ENCODE measurements around the gene HOXC12. TPM values are rescaled to one million over a fixed set of nuclear protein-coding genes. Genes with fewer than 3 reads are reported as not detected.

The HOXC12 gene
- total RNA-seq, 3 donors from 2014 or later, result not detected

DNA sequence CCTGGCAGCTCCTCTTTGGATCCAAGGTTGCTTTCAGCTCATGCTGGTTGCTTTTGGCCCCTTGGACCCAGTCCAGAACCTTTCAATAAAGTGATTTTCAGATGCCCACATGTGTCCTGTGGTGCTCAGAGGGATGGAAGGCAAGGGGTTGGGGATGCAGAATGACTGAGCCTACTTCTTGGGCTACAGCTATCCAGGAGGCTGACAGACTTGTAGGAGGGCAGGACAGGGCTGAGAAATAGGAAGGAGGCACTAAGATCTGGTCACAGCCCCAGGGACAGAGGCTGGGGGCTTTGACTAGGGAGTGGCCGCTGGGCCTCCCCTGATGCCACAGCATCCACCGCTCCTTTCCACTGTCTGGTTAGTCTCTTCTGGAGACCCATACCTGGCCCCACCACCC is 17.0 kb downstream of the HOXC12 start:
- intact Hi-C loops (cut with DNase I, micrococcal nuclease), result no loop called here
- peaks cover 6% of the 10 kb centered on the region for H3K9me3 ChIP-seq
- TF ChIP-seq CTCF (IDR thresholded peaks at IDR 0.05), result no peak
- DNase-seq (no peak), ATAC-seq (no peak)
- no peak overlapping the region for H3K4me3 ChIP-seq
- no peaks in the 10 kb centered on the region for H3K36me3 ChIP-seq (ENCODE audit: low read depth)
- peaks cover 3% of the 10 kb centered on the region for H3K4me1 ChIP-seq (ENCODE audit: low read depth)

GRCh38 chr12:53972152-53972702 is 17.5 kb downstream of the HOXC12 start:
- Histone ChIP-seq H3K36me3 (ENCODE audit: low read depth) (no peaks in the 10 kb centered on the region), H3K9me3 (peaks cover 6% of the 10 kb centered on the region)
- intact Hi-C loops (cut with DNase I, micrococcal nuclease), result no loop called here

DNA sequence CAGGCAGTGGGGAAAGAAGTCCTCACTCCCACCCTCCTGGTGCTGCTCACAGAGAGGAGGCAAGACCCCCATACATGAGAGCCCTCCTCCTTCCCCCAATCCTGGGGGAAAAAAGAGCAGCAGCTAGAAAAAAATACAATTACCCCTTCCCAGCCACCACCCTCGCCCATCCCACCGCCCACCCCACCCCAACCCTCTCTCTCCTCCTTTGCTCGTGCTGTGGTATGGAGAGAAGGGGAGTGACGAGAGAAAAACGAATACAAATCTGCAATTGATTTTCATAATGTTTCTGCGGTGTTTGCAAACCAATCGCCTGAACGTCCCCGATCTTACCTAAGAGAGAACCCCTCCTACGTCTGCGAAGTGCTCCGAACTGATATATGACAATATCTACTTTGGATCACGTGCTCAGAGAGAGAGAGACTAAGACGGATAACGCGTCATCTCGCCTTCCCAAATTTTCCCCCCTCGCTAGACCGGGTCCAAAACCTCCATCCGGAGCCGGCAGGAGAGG is 18.1 kb downstream of the HOXC12 start, which contains the start of gene HOXC11:
TSS of gene HOXC11 (plus strand) at position 405 of the 514 bp plus-strand sequence. CDS start 116 bp downstream, outside the sequence.
- intact Hi-C loops (cut with DNase I, micrococcal nuclease), result no loop called here
- H3K9me3 ChIP-seq, result peaks cover 6% of the 10 kb centered on the region
- H3K36me3 ChIP-seq (ENCODE audit: low read depth), result no peaks in the 10 kb centered on the region
- TF ChIP-seq CTCF (IDR thresholded peaks at IDR 0.05), result no peak
- no peak for ATAC-seq
- no peak for DNase-seq
- H3K4me3 ChIP-seq, result no peak within 1 kb of the TSS
- peaks cover 3% of the 10 kb centered on the region for H3K4me1 ChIP-seq (ENCODE audit: low read depth)

More at GRCh38 chr12:53972152-53972702, 17.5 kb downstream of the HOXC12 start:
- no peak overlapping the region for H3K4me3 ChIP-seq
- peaks cover 3% of the 10 kb centered on the region for H3K4me1 ChIP-seq (ENCODE audit: low read depth)
- no peak for DNase-seq
- TF ChIP-seq CTCF (IDR thresholded peaks at IDR 0.05), result no peak
- no peak for ATAC-seq

DNA sequence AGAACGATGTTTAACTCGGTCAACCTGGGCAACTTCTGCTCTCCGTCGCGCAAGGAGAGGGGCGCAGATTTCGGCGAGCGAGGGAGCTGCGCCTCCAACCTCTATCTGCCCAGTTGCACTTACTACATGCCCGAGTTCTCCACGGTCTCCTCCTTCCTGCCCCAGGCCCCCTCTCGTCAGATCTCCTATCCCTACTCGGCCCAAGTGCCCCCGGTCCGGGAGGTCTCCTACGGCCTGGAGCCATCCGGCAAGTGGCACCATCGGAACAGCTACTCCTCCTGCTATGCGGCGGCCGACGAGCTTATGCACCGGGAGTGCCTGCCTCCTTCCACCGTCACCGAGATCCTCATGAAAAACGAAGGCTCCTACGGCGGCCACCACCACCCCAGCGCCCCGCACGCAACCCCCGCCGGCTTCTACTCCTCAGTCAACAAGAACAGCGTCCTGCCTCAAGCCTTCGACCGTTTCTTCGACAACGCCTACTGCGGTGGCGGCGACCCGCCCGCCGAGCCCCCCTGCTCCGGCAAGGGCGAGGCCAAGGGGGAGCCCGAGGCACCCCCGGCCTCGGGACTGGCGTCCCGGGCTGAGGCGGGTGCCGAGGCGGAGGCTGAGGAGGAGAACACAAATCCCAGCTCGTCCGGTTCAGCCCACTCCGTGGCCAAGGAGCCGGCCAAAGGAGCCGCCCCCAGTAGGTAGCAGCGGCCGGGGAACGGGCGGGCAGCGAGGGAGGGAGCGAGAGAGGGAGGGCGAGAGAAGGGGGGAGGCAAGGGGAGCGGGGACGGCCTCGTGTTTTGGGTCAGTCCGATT is 18.7 kb downstream of the HOXC12 start:
- no peak for ATAC-seq
- DNase-seq, result no peak
- no peaks in the 10 kb centered on the region for H3K36me3 ChIP-seq (ENCODE audit: low read depth)
- H3K9me3 ChIP-seq, result peaks cover 6% of the 10 kb centered on the region
- H3K4me1 ChIP-seq (ENCODE audit: low read depth), result peaks cover 3% of the 10 kb centered on the region
- intact Hi-C loops (cut with DNase I, micrococcal nuclease), result no loop called here
- no peak for TF ChIP-seq CTCF (IDR thresholded peaks at IDR 0.05)
- no peak overlapping the region for H3K4me3 ChIP-seq

- TF ChIP-seq CTCF (IDR thresholded peaks at IDR 0.05), result no peak
- Histone ChIP-seq H3K4me1 (ENCODE audit: low read depth) (peaks cover 8% of the 10 kb centered on the region), H3K36me3 (ENCODE audit: low read depth) (no peaks in the 10 kb centered on the region), H3K4me3 (no peak within 1 kb of the TSS), H3K9me3 (peaks cover 6% of the 10 kb centered on the region)
- peak; percentile 19 for ATAC-seq
- DNase-seq, result no peak
- intact Hi-C loops (cut with DNase I, micrococcal nuclease), result no loop called here
Measured at GRCh38 chr12:53974084-53975063, 19.7 kb downstream of the HOXC12 start, which contains the start of gene HOTAIR. Gene HOTAIR (minus strand): TSS chr12:53974954.

Measured in mucosa of descending colon (tissue), 3 donors.